GM12864 (cell line): ENCODE data around the gene LRRC18.

ENCODE experiments used
- DNase-seq: peaks from one replicate; pipeline ENCODE4 v3.0.0-alpha.2; 2011; ENCODE audit warnings: low read depth
- H3K4me3 ChIP-seq: 2 replicates; pipeline ENCODE4 v1.5.1; 2011; ENCODE audit warnings: mild to moderate bottlenecking, low read depth, low read length, control low read depth
- CTCF ChIP-seq: IDR thresholded peaks from 2 replicates; pipeline ENCODE4 v1.5.1; 2011; ENCODE audit warnings: low read depth, mild to moderate bottlenecking, moderate library complexity, low read length, control low read depth, inconsistent platforms; ENCODE audit errors: missing control alignments

LRRC18 gene

DNA sequence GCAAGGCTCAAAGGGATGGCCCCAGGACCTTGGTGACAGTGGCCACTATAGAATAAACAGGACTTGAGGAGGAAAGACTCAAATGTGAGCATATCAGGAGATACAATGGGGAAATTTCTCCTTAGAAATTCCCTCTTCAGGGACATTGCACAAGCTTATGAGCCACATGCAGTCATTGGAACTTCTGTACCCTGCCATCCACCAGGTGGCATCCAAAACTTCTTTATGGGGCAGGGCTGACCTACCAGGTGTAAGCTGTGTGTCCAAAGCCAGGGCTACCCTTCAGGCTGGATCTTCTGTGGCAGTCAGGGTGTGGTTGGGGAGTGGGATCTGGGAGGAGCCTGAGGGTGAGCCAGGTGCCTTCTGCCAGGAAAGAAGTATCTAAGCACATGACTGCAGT is 36.6 kb upstream of the LRRC18 start:
- peak; percentile 17 for TF ChIP-seq CTCF
- no peak for DNase-seq
- H3K4me3 ChIP-seq: no peak overlapping the region

GRCh38 chr10:48974510-48975156 is 35.0 kb upstream of the LRRC18 start:
- no peak for TF ChIP-seq CTCF
- DNase-seq: no peak

DNA sequence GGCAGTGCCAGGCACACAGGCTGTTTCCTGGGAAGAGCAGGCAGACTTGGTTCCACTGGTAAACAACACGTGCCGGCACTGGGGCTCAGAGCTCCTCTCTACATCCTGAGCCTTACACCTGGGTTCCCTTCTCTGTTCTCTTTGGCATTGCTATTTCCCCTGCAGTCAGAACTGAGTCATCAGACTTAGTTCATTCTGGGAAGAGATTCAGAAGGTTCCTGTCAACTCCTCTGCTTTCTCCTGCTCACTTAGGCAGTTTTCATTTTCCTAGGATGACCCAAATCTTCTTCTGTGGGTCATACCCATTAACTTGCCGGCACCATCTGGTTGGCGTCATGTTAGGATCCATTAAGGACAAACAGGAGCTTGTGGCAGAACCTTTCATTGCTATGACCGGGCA is 33.4 kb upstream of the LRRC18 start:
- DNase-seq: no peak
- H3K4me3 ChIP-seq: no peak overlapping the region
- TF ChIP-seq CTCF: no peak

More at GRCh38 chr10:48974510-48975156, 35.0 kb upstream of the LRRC18 start:
- no peak overlapping the region for H3K4me3 ChIP-seq

DNA sequence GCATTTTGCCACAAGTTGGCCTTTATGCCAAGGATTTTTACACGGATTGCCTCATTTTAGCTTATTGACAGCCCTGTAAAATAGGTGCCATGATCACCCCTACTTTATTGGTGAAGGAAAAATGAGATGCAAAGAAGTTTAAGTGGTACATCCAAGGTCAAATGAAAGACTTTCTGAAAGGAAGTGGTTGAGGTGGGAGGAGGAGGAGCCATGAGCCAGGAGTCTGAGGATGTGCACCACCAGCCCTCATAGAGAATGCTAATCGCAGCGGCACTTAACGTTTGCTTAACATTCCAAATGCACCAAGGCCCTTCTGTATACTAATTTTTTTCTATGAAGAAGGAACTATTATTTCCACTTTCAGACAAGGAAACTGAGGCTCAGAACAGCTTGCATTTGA is 31.0 kb upstream of the LRRC18 start:
- TF ChIP-seq CTCF: no peak
- DNase-seq: no peak
- H3K4me3 ChIP-seq: no peak overlapping the region

DNA sequence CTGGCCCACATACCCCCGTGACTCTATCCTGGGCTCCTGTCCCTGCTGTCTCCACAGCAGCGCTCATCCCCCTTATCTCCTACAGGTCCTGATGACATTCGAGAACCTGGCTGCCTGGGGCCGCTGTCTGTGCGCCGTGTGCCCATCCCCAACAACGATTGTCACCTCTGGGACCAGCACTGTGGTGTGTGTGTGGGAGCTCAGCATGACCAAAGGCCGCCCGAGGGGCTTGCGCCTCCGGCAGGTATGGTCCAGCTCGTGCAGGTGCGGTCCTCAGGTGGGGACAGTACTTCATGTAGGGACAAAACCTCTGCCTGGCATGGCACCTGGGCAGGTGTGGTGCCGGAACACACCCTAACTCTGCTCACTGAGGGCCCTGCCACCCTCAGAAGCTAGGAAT is 30.4 kb upstream of the LRRC18 start:
- DNase-seq: no peak
- TF ChIP-seq CTCF: no peak
- H3K4me3 ChIP-seq: no peak overlapping the region

DNA sequence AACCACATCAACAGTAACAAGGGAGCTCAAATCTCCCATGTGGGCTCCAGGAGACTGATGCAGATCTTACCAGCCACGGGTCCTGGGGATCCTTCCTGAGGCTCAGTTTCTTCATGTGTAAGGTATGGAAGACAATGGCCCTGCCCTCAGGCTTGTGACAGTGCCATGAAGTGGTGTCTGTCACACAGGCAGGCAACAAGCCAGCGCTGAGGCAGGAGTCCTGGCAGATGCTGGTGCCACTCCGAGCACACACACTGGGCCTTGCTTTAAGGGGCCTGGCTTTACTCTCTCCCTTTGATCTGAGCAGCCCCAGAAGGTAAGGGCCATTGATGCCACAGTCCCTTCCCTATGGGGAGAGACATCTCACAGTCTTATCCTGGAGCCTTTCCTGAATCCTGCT is 28.4 kb upstream of the LRRC18 start:
- TF ChIP-seq CTCF: no peak
- no peak overlapping the region for H3K4me3 ChIP-seq
- DNase-seq: no peak

DNA sequence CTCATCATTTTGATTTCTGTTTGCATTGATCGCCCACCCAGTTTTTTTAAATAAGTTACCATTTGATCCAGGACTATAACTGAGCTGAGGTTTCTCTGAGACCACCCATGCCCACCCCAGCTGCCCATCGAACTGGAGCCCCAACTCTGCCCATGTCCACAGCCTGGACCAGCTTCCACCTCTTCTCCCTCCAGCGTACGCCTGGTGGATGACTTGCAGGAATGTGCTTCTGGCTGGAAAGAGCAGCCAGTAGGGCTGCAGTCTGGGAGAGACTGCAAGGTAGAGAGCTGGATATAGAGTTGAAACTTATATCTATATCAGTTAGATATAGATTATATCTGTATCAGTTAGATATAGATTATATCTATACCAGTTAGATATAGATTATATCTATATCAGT is 25.8 kb upstream of the LRRC18 start:
- H3K4me3 ChIP-seq: no peak overlapping the region
- no peak for TF ChIP-seq CTCF
- no peak for DNase-seq
